GM23248 (cell line): Measurements from ENCODE around the gene EFCAB10.

Experiments
- EZH2 ChIP-seq: fragments of 200-600 bp; sonication (generic); IDR thresholded peaks from 2 replicates; pipeline ENCODE4 v1.6.1; 2018; ENCODE audit warnings: antibody characterized with exemption, mild to moderate bottlenecking; ENCODE audit not compliant: insufficient read depth, poor library complexity, severe bottlenecking
- EZH2phosphoT487 ChIP-seq: fragments of 200-600 bp; sonication (generic); IDR thresholded peaks from 2 replicates; pipeline ENCODE4 v1.6.1; 2018; ENCODE audit warnings: antibody characterized with exemption, moderate library complexity, mild to moderate bottlenecking, low read depth; ENCODE audit not compliant: insufficient read depth

GRCh38 chr7:105580022-105580740, 1.1 kb downstream of the EFCAB10 start:
- TF ChIP-seq EZH2phosphoT487: no peak
- TF ChIP-seq EZH2: no peak
